HCT116 (cell line): ENCODE measurements around the gene KRT74. TPM values are rescaled to one million over a fixed set of nuclear protein-coding genes. Genes with fewer than 3 reads are reported as not detected.

Source experiments
- ATAC-seq: fragments of 200-7000 bp; cut with Tn5 transposase; 2 replicates; pipeline ENCODE4 v1.9.1; 2020; ENCODE audit warnings: mild to moderate bottlenecking, moderate library complexity
- BruUV-seq: library from RNA; stranded (reverse); fragments of 400-500 nt; replicated peaks from 2 replicates; lab custom pipeline; 2021; lab: Mats Ljungman, UMichigan
- CTCF ChIA-PET: fragments of 300-600 bp; sonication (Branson Sonifier 250); formaldehyde crosslinking; loops from one replicate; lab custom pipeline; 2021; ENCODE audit warnings: antibody characterized with exemption; lab: Charles Lee
- POLR2A ChIA-PET: fragments of 300-600, 350-600 bp; sonication (Branson Sonifier 250); formaldehyde crosslinking; loops from one replicate; lab custom pipeline; 2021; ENCODE audit warnings: antibody characterized with exemption; lab: Charles Lee
- RAD21 ChIA-PET, 2 experiments: fragments of 300-600 bp; sonication (Branson Sonifier 250); formaldehyde crosslinking; loops; one replicate each; lab custom pipeline; 2023; ENCODE audit warnings: low total read pairs in 2 of 2; ENCODE audit not compliant: uncharacterized antibody in 2 of 2, unreplicated experiment in 2 of 2, low non-redundant PET in 1 of 2; lab: Charles Lee
- DNase-seq: peaks from one replicate; pipeline ENCODE4 v3.0.0-alpha.2; 2010; ENCODE audit warnings: low read depth, low spot score
- H2AFZ ChIP-seq: fragments of 200-600 bp; shearing (Covaris generic), sonication (generic); 2 replicates; pipeline ENCODE4 v1.6.1; 2017; ENCODE audit warnings: low read depth, mixed run types, mixed read lengths, antibody characterized with exemption, low read length; ENCODE audit not compliant: poor library complexity, severe bottlenecking
- H3K27ac ChIP-seq: 2 replicates; pipeline ENCODE4 v1.5.1; 2012; ENCODE audit warnings: low read depth, low read length
- H3K27me3 ChIP-seq: fragments of 200-600 bp; sonication (generic); 2 replicates; pipeline ENCODE4 v1.6.1; 2016; ENCODE audit warnings: mixed run types, low read length, mixed read lengths; ENCODE audit not compliant: insufficient read depth
- H3K36me3 ChIP-seq, 2 experiments: fragments of 200-500 bp in 1 of 2; fragments of 200-600 bp in 1 of 2; sonication (Bioruptor generic) in 1 of 2; sonication (generic) in 1 of 2; 2 replicates each; pipeline versions ENCODE4 v1.5.1 to v1.6.1; 2014 to 2016; ENCODE audit warnings: low read length in 2 of 2, inconsistent platforms in 1 of 2, mixed read lengths in 1 of 2, mixed run types in 1 of 2; ENCODE audit not compliant: insufficient read depth in 2 of 2, control insufficient read depth in 1 of 2
- H3K4me1 ChIP-seq, 2 experiments: fragments of 200-600 bp in 1 of 2; sonication (generic) in 1 of 2; 2 replicates each; pipeline versions ENCODE4 v1.5.1 to v1.6.1; 2012 to 2017; ENCODE audit warnings: low read length in 2 of 2, inconsistent platforms in 1 of 2, mild to moderate bottlenecking in 1 of 2, mixed read lengths in 1 of 2, mixed run types in 1 of 2, moderate library complexity in 1 of 2; ENCODE audit not compliant: insufficient read depth in 2 of 2, control insufficient read depth in 1 of 2
- H3K4me2 ChIP-seq: fragments of 200-600 bp; sonication (generic); 2 replicates; pipeline ENCODE4 v1.6.1; 2017; ENCODE audit warnings: mixed run types, low read length, mixed read lengths
- H3K4me3 ChIP-seq, 2 experiments: fragments of 200-600 bp in 1 of 2; sonication (generic) in 1 of 2; replicated peaks in 1 of 2; 2 replicates each; pipeline ENCODE4 v1.5.1; 2011 to 2016; ENCODE audit warnings: low read length in 2 of 2, control low read depth in 1 of 2, low read depth in 1 of 2, mild to moderate bottlenecking in 1 of 2, mixed read lengths in 1 of 2, mixed run types in 1 of 2
- H3K79me2 ChIP-seq: fragments of 200-600 bp; sonication (generic); 2 replicates; pipeline ENCODE4 v1.6.1; 2017; ENCODE audit warnings: mild to moderate bottlenecking, mixed run types, low read length, moderate library complexity, mixed read lengths; ENCODE audit not compliant: insufficient read depth
- H3K9ac ChIP-seq: fragments of 200-600 bp; sonication (generic); 2 replicates; pipeline ENCODE4 v1.6.1; 2016; ENCODE audit warnings: low read length, mixed read lengths
- H3K9me2 ChIP-seq: fragments of 200-600 bp; sonication (generic), shearing (Covaris generic); 2 replicates; pipeline ENCODE4 v1.6.1; 2017; ENCODE audit warnings: mixed run types, mild to moderate bottlenecking, moderate library complexity; ENCODE audit not compliant: insufficient read depth
- H3K9me3 ChIP-seq, 2 experiments: fragments of 200-500 bp in 1 of 2; fragments of 200-600 bp in 1 of 2; sonication (Bioruptor generic) in 1 of 2; sonication (generic) in 1 of 2; 2 replicates each; pipeline ENCODE4 v1.6.1; 2014 to 2017; ENCODE audit warnings: low read length in 2 of 2, mixed read lengths in 2 of 2, inconsistent platforms in 1 of 2, low read depth in 1 of 2, mild to moderate bottlenecking in 1 of 2, mixed run types in 1 of 2, moderate library complexity in 1 of 2; ENCODE audit not compliant: control insufficient read depth in 1 of 2, insufficient read depth in 1 of 2
- H4K20me1 ChIP-seq: fragments of 200-600 bp; sonication (generic), shearing (Covaris generic); 2 replicates; pipeline ENCODE4 v1.6.1; 2017; ENCODE audit warnings: mixed run types, mild to moderate bottlenecking, moderate library complexity; ENCODE audit not compliant: insufficient read depth
- ATF3 ChIP-seq: IDR thresholded peaks from 2 replicates; pipeline ENCODE4 v1.6.1; 2012
- CBX3 ChIP-seq: IDR thresholded peaks from 2 replicates; pipeline ENCODE4 v1.6.1; 2012; ENCODE audit warnings: low read depth
- CTCF ChIP-seq, 3 experiments: fragments of 200-600 bp in 1 of 3; sonication (generic) in 1 of 3; IDR thresholded peaks in 2 of 3; conservative IDR thresholded peaks in 1 of 3; 2 replicates each; pipeline ENCODE4 v1.5.1; 2012 to 2017; ENCODE audit warnings: low read depth in 2 of 3, low read length in 2 of 3, antibody characterized with exemption in 1 of 3, borderline replicate concordance in 1 of 3, control low read depth in 1 of 3, mild to moderate bottlenecking in 1 of 3, mixed read lengths in 1 of 3, mixed run types in 1 of 3, moderate library complexity in 1 of 3; ENCODE audit not compliant: insufficient read depth in 1 of 3
- EGR1 ChIP-seq: IDR thresholded peaks from 2 replicates; pipeline ENCODE4 v1.6.1; 2012; ENCODE audit warnings: low read depth
- ELF1 ChIP-seq: IDR thresholded peaks from 2 replicates; pipeline ENCODE4 v1.6.1; 2012; ENCODE audit warnings: low read depth, borderline replicate concordance
- EZH2phosphoT487 ChIP-seq: fragments of 200-600 bp; IDR thresholded peaks from 2 replicates; pipeline ENCODE4 v1.6.1; 2018; ENCODE audit warnings: antibody characterized with exemption, borderline replicate concordance
- JUND ChIP-seq: IDR thresholded peaks from 2 replicates; pipeline ENCODE4 v1.6.1; 2012
- POLR2A ChIP-seq: IDR thresholded peaks from 2 replicates; pipeline ENCODE4 v1.7.0; 2011; ENCODE audit warnings: borderline replicate concordance; ENCODE audit not compliant: insufficient read depth, insufficient read length; ENCODE audit errors: extremely low read depth
- RAD21 ChIP-seq: IDR thresholded peaks from 2 replicates; pipeline ENCODE4 v1.6.1; 2012; ENCODE audit warnings: low read depth, mild to moderate bottlenecking
- REST ChIP-seq: IDR thresholded peaks from 2 replicates; pipeline ENCODE4 v1.6.1; 2012; ENCODE audit warnings: low read depth
- SIN3A ChIP-seq: IDR thresholded peaks from 2 replicates; pipeline ENCODE4 v1.6.1; 2012; ENCODE audit warnings: low read depth
- SP1 ChIP-seq: IDR thresholded peaks from 2 replicates; pipeline ENCODE4 v1.6.1; 2012; ENCODE audit warnings: low read depth
- SRF ChIP-seq: IDR thresholded peaks from 2 replicates; pipeline ENCODE4 v1.6.1; 2012; ENCODE audit warnings: low read depth
- YY1 ChIP-seq: IDR thresholded peaks from 2 replicates; pipeline ENCODE4 v1.6.1; 2011; ENCODE audit warnings: low read length, low read depth, moderate library complexity, mild to moderate bottlenecking; ENCODE audit not compliant: insufficient replicate concordance; ENCODE audit errors: extremely low read depth
- ZBTB33 ChIP-seq: IDR thresholded peaks from 2 replicates; pipeline ENCODE4 v1.6.1; 2011; ENCODE audit warnings: mild to moderate bottlenecking, low read length, moderate library complexity; ENCODE audit not compliant: insufficient replicate concordance; ENCODE audit errors: extremely low read depth
- ZFX ChIP-seq: fragments of 450-650 bp; IDR thresholded peaks from 2 replicates; pipeline ENCODE4 v1.6.1; 2017
- ZNF274 ChIP-seq: fragments of 200-500 bp; sonication (Bioruptor generic); IDR thresholded peaks from 2 replicates; pipeline ENCODE4 v1.6.1; 2014; ENCODE audit warnings: mild to moderate bottlenecking, low read depth, low read length, inconsistent platforms
- intact Hi-C: fragments of 100-400 bp; cut with micrococcal nuclease; formaldehyde crosslinking; loops from 2 replicates; pipeline ENCODE4 v1.10.0; 2022
- total RNA-seq: library from RNA; stranded (reverse); gene quantifications from one replicate; pipeline ENCODE4 v1.2.1, GENCODE V29; 2021; ENCODE audit not compliant: unreplicated experiment
- TF ChIP-seq, protein P1 (sequence below): IDR thresholded peaks from 2 replicates; pipeline ENCODE4 v1.6.1; 2012

Gene KRT74
- total RNA-seq, 1 experiment from 2014 or later: not detected

GRCh38 chr12:52521568-52522266 lies 51.9 kb downstream of the KRT74 start (continued):
- no peak for TF ChIP-seq ZBTB33

DNA sequence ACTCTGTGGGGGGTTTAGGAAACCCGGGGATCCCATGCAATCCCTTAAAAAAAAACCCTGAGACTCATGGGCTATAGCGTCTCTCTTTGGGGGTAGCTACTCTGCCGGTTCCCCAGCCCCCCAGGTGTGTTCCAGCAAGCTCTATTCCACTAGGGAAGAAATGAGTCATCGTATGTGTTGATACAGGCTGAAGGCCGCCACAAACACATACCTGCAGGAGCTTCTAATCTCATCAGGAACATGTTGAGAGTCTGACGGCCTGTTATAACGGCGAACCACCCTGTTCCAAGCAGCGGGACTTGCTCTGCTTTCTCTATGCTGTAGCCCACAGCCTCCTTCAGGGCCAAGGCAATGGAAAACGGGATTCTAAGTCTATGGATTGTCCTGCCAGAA lies 52.5 kb downstream of the KRT74 start:
- peak overlapping the region in 1 of 2 experiments; percentile 33; a peak in 2 of 4 replicates for H3K4me3 ChIP-seq
- H4K20me1 ChIP-seq: no peaks in the 10 kb centered on the region
- H3K4me1 ChIP-seq: peaks cover 34 to 67% of the 10 kb centered on the region in 2 experiments
- ATAC-seq (peak; percentile 52), DNase-seq (peak; percentile 23)
- intact Hi-C loops: no loop called here
- H3K27ac ChIP-seq: peak overlapping the region; percentile 55
- H3K9me2 ChIP-seq: no peaks in the 10 kb centered on the region
- H3K9me3 ChIP-seq: no peaks in the 10 kb centered on the region
- ChIA-PET CTCF (interaction anchor here (1.1 to 2.0 kb wide), 3 partner anchors 17 to 349 kb away, joined by 3 to 7 read pairs (median 7); no protein-coding TSS in a partner anchor), RAD21 (no interaction called here), POLR2A (interaction anchor here (2.1 kb wide), 1 partner anchor 374 kb away, joined by 5 read pairs; no protein-coding TSS in a partner anchor)
- H3K4me2 ChIP-seq: peak overlapping the region; percentile 73
- H3K27me3 ChIP-seq: no peaks in the 10 kb centered on the region
- no peaks in the 10 kb centered on the region for H3K79me2 ChIP-seq
- no TSS peak for BruUV-seq
- H3K36me3 ChIP-seq: no peaks in the 10 kb centered on the region
- peak overlapping the region; percentile 96 for H2AFZ ChIP-seq
- H3K9ac ChIP-seq: peak overlapping the region; percentile 49
- TF ChIP-seq CTCF (IDR thresholded peaks at IDR 0.05 in 2 of 3, conservative IDR thresholded peaks at IDR 0.05 in 1 of 3; ENCODE audit: borderline replicate concordance in 1 of 3, insufficient read depth in 1 of 3, low read depth in 2 of 3, low read length in 2 of 3): no peak
- TF ChIP-seq SRF: no peak
- peak; percentile 51 for TF ChIP-seq SP1
- TF ChIP-seq EGR1: no peak
- TF ChIP-seq RAD21: peak; percentile 4; the same call in 1 of the 2 replicates
- no peak for TF ChIP-seq POLR2A
- TF ChIP-seq, protein P1, sequence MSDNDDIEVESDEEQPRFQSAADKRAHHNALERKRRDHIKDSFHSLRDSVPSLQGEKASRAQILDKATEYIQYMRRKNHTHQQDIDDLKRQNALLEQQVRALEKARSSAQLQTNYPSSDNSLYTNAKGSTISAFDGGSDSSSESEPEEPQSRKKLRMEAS: no peak
- TF ChIP-seq SIN3A: no peak
- TF ChIP-seq YY1: no peak
- no peak for TF ChIP-seq ZFX
- peak; percentile 26; the same call in 1 of the 2 replicates for TF ChIP-seq CBX3
- no peak for TF ChIP-seq ELF1
- no peak for TF ChIP-seq ZNF274
- TF ChIP-seq EZH2phosphoT487: no peak
- no peak for TF ChIP-seq REST
- peak; percentile 87 for TF ChIP-seq JUND
- no peak for TF ChIP-seq ATF3
